OCI-M2 (cell line): ENCODE measurements around the gene ZBTB7C.

Source experiments
- DNase-seq: peaks from one replicate; lab custom pipeline; 2025; ENCODE audit not compliant: unreplicated experiment; lab: John Stamatoyannopoulos, UW

Gene ZBTB7C

GRCh38 chr18:48355276-48356115 lies 53.7 kb downstream of the ZBTB7C start:
- DNase-seq = no peak

GRCh38 chr18:48354746-48355260 lies 54.4 kb downstream of the ZBTB7C start:
- no peak for DNase-seq

GRCh38 chr18:48352051-48352755 lies 57.0 kb downstream of the ZBTB7C start:
- no peak for DNase-seq

- no peak for DNase-seq
Observed at GRCh38 chr18:48351216-48352050, 57.8 kb downstream of the ZBTB7C start.

GRCh38 chr18:48348739-48349138 lies 60.4 kb downstream of the ZBTB7C start:
- DNase-seq = no peak

GRCh38 chr18:48347756-48348326 lies 61.3 kb downstream of the ZBTB7C start:
- no peak for DNase-seq

- DNase-seq = no peak
Observed at GRCh38 chr18:48345596-48345995, 63.6 kb downstream of the ZBTB7C start.

GRCh38 chr18:48342581-48342980 lies 66.6 kb downstream of the ZBTB7C start:
- no peak for DNase-seq

- DNase-seq = no peak
Observed at GRCh38 chr18:48342125-48342524, 67.1 kb downstream of the ZBTB7C start.

GRCh38 chr18:48340560-48340959 lies 68.6 kb downstream of the ZBTB7C start:
- no peak for DNase-seq

- no peak for DNase-seq
Observed at GRCh38 chr18:48339692-48340091, 69.5 kb downstream of the ZBTB7C start.

GRCh38 chr18:48338915-48339314 lies 70.3 kb downstream of the ZBTB7C start:
- DNase-seq = no peak

GRCh38 chr18:48337053-48337452 lies 72.1 kb downstream of the ZBTB7C start:
- DNase-seq = no peak

GRCh38 chr18:48336332-48336731 lies 72.9 kb downstream of the ZBTB7C start:
- DNase-seq = no peak

GRCh38 chr18:48335829-48336228 lies 73.4 kb downstream of the ZBTB7C start:
- DNase-seq = no peak

GRCh38 chr18:48334845-48335244 lies 74.3 kb downstream of the ZBTB7C start:
- no peak for DNase-seq

- no peak for DNase-seq
Observed at GRCh38 chr18:48333563-48333962, 75.6 kb downstream of the ZBTB7C start.

GRCh38 chr18:48330016-48330991 lies 78.9 kb downstream of the ZBTB7C start:
- no peak for DNase-seq

- DNase-seq = no peak
Observed at GRCh38 chr18:48328473-48329210, 80.5 kb downstream of the ZBTB7C start.
